K562 (cell line): Measurements from ENCODE around the gene ROR2. TPM values are rescaled to one million over a fixed set of nuclear protein-coding genes. Genes with fewer than 3 reads are reported as not detected.
A peak's percentile ranks its signal among the peaks of the same experiment; 100 is the strongest.

Experiments used
- CHCHD3 ChIP-seq: fragments of 250-450 bp; sonication (Bioruptor Pico); IDR thresholded peaks from 2 replicates; pipeline ENCODE4 v2.1.2; 2022; ENCODE audit warnings: mild to moderate bottlenecking
- CSDE1 ChIP-seq, 2 experiments: fragments of 450-650 bp; IDR thresholded peaks; 2 replicates each; pipeline ENCODE4 v1.6.1; 2016; ENCODE audit warnings: mild to moderate bottlenecking in 1 of 2
- DLX4 ChIP-seq: fragments of 250-450 bp; sonication (Bioruptor Pico); IDR thresholded peaks from 2 replicates; pipeline ENCODE4 v1.6.1; 2021; ENCODE audit warnings: mild to moderate bottlenecking
- ELF4 ChIP-seq: fragments of 450-650 bp; formaldehyde crosslinking; IDR thresholded peaks from 2 replicates; pipeline ENCODE4 v1.4.0; 2022; ENCODE audit warnings: missing genetic modification characterization
- FOXP1 ChIP-seq: sonication (generic); formaldehyde crosslinking; IDR thresholded peaks from 2 replicates; pipeline ENCODE4 v1.8.0; 2022; ENCODE audit warnings: mild to moderate bottlenecking, missing genetic modification reagents
- MTF1 ChIP-seq: fragments of 250-450 bp; sonication (Bioruptor Pico); IDR thresholded peaks from 2 replicates; pipeline ENCODE4 v1.9.0; 2021; ENCODE audit warnings: moderate library complexity, mild to moderate bottlenecking, inconsistent platforms, borderline replicate concordance
- NBN ChIP-seq: fragments of 450-650 bp; IDR thresholded peaks from 2 replicates; pipeline ENCODE4 v1.6.1; 2016; ENCODE audit warnings: low read depth, mild to moderate bottlenecking
- PHB2 ChIP-seq: fragments of 450-650 bp; IDR thresholded peaks from 2 replicates; pipeline ENCODE4 v1.6.1; 2017; ENCODE audit warnings: low read depth
- PHF20 ChIP-seq: fragments of 450-650 bp; IDR thresholded peaks from 2 replicates; pipeline ENCODE4 v1.6.1; 2018; ENCODE audit not compliant: partially characterized antibody
- THRB ChIP-seq: fragments of 450-650 bp; formaldehyde crosslinking; conservative IDR thresholded peaks from 2 replicates; pipeline ENCODE4 v1.4.0; 2022; ENCODE audit warnings: mild to moderate bottlenecking, missing genetic modification characterization
- TRIM24 ChIP-seq, 2 experiments: fragments of 450-650 bp; IDR thresholded peaks; 2 replicates each; pipeline ENCODE4 v1.6.1; 2016
- ZBTB49 ChIP-seq: sonication (generic); formaldehyde crosslinking; IDR thresholded peaks from 2 replicates; pipeline ENCODE4 v1.8.0; 2022; ENCODE audit warnings: missing genetic modification reagents, mild to moderate bottlenecking, borderline replicate concordance
- ZNF592 ChIP-seq: fragments of 450-650 bp; IDR thresholded peaks from 2 replicates; pipeline ENCODE4 v1.6.1; 2017; ENCODE audit warnings: antibody characterized with exemption, mild to moderate bottlenecking
- polyA plus RNA-seq, 8 experiments: library from polyadenylated mRNA; depleted of rRNA in 4 of 8; stranded (reverse) in 5 of 8; unstranded in 3 of 8; fragments of >200 nt; fragmentation: Nextera tagmentation in 2 of 8; fragmentation: Illumina TruSeq in 1 of 8; extraction: Ambion mirVana in 2 of 8; extraction: Trizol in 1 of 8; gene quantifications; 2 replicates each; pipeline versions ENCODE4 v1.2.1 to v1.2.3, GENCODE V29; 2011 to 2014; ENCODE audit warnings: inconsistent platforms in 1 of 8, missing spikeins in 1 of 8
- total RNA-seq, 7 experiments: library from RNA; depleted of rRNA in 6 of 7; stranded (reverse); fragments of >200 nt in 6 of 7; fragmentation: Illumina TruSeq in 2 of 7; extraction: Trizol in 2 of 7; gene quantifications; 2 replicates each; pipeline versions ENCODE4 v1.2.1 to v1.2.3, GENCODE V29; 2011 to 2021; ENCODE audit warnings: low replicate concordance in 1 of 7
- TF ChIP-seq, protein P1 (sequence below): sonication (generic); formaldehyde crosslinking; IDR thresholded peaks from 2 replicates; pipeline ENCODE4 v1.8.0; 2023; ENCODE audit warnings: mild to moderate bottlenecking, missing genetic modification reagents
- TF ChIP-seq, protein P2 (sequence below): sonication (generic); formaldehyde crosslinking; IDR thresholded peaks from 2 replicates; pipeline ENCODE4 v1.9.0; 2022; ENCODE audit warnings: mild to moderate bottlenecking, missing genetic modification reagents

The ROR2 gene
- total and polyA plus RNA-seq, 9 of the 15 experiments (the other 6 are each of a cell fraction or from before 2014, with no cell fraction given), result 5.6 to 33.8 (median 15.3) TPM

- TF ChIP-seq ZNF592 (no peak), DLX4 (CRISPR knock-in tag) (no peak), FOXP1 (CRISPR knock-in tag) (peak; percentile 50; the same call in 1 of the 2 replicates), CSDE1 (IDR thresholded peaks at IDR 0.05) (peak in 1 of 2 experiments; percentile 71; a peak in 1 of 4 replicates), THRB (peak; percentile 81), PHB2 (peak; percentile 67), CHCHD3 (CRISPR knock-in tag) (no peak), PHF20 (no peak), TRIM24 (IDR thresholded peaks at IDR 0.05) (peak; percentile 56 to 72), ZBTB49 (CRISPR knock-in tag) (no peak), ELF4 (CRISPR knock-in tag) (peak; percentile 93), MTF1 (CRISPR knock-in tag) (no peak), NBN (peak; percentile 66)
- TF ChIP-seq, protein P1, sequence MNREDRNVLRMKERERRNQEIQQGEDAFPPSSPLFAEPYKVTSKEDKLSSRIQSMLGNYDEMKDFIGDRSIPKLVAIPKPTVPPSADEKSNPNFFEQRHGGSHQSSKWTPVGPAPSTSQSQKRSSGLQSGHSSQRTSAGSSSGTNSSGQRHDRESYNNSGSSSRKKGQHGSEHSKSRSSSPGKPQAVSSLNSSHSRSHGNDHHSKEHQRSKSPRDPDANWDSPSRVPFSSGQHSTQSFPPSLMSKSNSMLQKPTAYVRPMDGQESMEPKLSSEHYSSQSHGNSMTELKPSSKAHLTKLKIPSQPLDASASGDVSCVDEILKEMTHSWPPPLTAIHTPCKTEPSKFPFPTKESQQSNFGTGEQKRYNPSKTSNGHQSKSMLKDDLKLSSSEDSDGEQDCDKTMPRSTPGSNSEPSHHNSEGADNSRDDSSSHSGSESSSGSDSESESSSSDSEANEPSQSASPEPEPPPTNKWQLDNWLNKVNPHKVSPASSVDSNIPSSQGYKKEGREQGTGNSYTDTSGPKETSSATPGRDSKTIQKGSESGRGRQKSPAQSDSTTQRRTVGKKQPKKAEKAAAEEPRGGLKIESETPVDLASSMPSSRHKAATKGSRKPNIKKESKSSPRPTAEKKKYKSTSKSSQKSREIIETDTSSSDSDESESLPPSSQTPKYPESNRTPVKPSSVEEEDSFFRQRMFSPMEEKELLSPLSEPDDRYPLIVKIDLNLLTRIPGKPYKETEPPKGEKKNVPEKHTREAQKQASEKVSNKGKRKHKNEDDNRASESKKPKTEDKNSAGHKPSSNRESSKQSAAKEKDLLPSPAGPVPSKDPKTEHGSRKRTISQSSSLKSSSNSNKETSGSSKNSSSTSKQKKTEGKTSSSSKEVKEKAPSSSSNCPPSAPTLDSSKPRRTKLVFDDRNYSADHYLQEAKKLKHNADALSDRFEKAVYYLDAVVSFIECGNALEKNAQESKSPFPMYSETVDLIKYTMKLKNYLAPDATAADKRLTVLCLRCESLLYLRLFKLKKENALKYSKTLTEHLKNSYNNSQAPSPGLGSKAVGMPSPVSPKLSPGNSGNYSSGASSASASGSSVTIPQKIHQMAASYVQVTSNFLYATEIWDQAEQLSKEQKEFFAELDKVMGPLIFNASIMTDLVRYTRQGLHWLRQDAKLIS, result no peak
- TF ChIP-seq, protein P2, sequence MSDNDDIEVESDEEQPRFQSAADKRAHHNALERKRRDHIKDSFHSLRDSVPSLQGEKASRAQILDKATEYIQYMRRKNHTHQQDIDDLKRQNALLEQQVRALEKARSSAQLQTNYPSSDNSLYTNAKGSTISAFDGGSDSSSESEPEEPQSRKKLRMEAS (CRISPR knock-in tag), result no peak
Measured at GRCh38 chr9:91905237-91905650, 44.8 kb downstream of the ROR2 start (continued).
